Astrocyte of the hippocampus (primary cell): ENCODE measurements around the gene MRPS11.
"Not testable (repeated sequence)": the region's sequence is repeated elsewhere in the genome, so short reads cannot be mapped to it uniquely, and the experiment has no call there.

ENCODE experiments used
- DNase-seq: peaks from one replicate; pipeline ENCODE4 v3.0.0; 2011; ENCODE audit warnings: low read depth, low spot score

MRPS11 gene

DNA sequence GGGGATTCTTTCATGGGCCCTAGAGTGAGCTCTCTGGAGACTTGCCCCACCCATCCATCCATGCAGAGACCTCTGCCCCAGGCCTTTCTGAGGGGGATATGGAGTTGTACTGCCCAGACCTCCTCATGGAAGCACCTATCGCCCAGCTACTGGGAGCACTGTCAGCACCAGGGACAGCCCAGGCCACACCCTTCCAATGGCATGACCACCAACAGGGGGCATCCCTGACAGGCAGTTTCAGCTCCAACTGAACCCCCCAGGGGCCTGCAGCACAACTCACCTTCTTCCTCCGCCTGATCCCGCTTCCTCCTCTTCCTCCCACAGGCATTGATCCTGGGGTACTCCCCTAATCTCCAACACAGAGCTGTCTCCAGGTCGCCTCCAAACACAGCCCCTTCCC is 21.8 kb downstream of the MRPS11 start:
- no peak for DNase-seq

DNA sequence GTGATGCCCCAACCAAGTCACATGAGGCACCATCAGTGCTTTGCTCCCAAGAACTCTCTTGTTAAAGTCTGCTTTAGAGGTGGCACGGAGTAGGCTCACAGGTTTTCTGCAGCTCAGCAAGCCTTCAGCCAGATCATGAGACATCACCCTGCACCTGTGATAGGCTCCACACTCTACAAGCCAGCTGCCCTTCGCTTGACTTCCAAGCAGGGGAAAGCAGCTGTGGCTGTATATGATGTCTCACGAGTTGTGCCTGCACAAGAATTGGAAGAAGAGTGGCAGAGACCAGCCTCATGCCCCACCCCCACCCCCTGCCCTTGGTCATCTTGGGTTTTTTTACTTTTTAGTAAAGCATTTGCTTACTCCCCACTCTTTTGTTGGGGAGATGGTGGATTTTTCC is 22.5 kb downstream of the MRPS11 start:
- no peak for DNase-seq

DNA sequence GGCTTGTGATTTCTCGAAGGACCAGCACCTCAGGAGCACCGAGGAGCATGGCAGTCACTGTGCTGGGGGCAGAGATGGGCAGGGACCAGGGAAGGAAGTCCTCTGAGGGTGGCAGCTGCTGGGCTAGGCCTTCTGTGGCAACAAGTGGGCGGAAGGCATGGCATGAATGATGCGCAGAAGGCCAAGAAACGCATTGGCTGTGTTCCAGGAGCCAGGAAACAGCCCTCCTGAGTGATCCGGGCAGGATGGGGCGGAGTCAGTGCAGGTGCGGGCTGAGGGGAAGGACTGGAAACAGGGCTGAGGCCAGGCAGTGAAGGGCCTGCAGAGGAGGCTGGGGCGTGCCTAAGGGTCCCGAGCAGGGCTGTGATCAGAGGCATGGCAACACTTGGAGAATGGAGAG is 23.6 kb downstream of the MRPS11 start:
- no peak for DNase-seq

DNA sequence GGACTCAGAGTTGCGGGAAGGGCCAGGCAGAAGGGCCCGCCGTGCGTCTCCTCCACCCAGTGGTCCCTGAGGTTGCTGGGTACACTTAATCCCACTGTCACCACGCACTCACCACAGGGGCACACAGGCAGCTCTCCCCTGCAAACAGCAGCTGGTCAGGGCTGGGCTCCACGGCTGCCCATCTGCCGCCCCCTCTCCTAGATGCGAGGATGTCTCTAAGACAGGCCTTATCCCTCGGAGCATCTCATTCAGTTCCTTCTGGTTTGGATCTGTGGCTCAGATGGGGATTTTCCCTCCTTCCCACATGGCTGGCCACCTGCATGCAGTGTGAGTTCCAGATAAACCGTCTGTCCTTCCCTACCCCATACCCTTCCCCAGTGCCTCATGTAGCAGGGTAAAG is 26.3 kb downstream of the MRPS11 start:
- DNase-seq: no peak

GRCh38 chr15:88497109-88497765 is 29.7 kb downstream of the MRPS11 start:
- no peak for DNase-seq

DNA sequence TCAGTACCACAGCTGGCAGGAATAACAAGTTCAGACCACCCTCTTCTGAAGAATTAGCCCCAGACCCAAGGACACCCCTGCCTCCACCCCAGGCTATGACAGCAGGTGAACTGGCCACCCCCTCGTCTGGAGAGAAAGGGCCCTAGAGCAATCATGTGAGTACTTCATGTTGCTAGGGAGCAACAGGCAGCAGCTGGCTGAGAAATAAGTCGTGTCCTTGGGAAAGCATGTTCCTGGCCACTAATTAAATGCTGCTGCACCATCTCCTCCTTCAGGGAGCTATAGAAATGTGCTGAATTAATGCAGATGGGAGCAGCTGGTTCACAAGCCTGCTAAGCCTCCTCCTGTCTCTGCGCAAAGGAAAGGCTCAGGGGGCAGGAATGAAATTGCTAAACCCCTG is 31.5 kb downstream of the MRPS11 start:
- DNase-seq: no peak

GRCh38 chr15:88504445-88504844 is 36.9 kb downstream of the MRPS11 start:
- DNase-seq: no peak

DNA sequence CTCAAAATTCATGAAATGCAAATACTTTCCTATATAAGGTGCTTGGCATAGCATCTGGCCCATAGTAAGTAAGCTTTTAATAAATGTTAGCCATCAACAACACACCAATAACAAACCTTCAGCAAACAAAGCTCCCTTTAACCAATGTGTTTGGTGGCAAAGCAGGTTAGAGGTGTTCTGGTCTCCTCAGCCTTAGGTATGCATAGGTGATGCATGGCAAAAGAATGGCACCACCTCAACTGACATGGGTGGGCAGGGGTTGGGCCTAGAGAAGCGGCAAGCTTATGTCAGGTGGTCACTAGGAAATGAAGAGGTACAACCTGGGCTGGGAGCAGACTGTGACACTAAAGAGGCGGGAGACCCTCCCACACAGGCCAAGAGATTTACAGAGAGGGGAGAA is 38.2 kb downstream of the MRPS11 start:
- DNase-seq: no peak

DNA sequence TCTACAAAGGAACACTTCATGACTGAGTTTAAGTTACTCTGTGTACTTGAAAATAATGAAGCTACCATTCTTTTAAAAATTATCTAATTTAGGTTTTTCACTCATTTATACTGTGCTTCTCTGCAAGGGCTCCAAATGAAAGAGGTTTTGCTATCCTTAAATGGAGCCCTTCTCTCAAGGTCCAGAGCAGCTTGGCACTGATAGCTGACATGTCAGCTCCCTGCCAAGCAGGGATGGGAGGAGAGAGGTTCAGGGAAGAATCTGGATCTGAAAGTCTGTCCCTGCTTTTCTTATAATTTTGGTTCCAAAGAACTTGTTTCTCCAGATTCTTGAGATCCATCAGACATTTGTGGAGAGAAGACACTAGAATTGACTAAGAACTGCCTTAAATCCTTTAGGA is 39.1 kb downstream of the MRPS11 start:
- no peak for DNase-seq

DNA sequence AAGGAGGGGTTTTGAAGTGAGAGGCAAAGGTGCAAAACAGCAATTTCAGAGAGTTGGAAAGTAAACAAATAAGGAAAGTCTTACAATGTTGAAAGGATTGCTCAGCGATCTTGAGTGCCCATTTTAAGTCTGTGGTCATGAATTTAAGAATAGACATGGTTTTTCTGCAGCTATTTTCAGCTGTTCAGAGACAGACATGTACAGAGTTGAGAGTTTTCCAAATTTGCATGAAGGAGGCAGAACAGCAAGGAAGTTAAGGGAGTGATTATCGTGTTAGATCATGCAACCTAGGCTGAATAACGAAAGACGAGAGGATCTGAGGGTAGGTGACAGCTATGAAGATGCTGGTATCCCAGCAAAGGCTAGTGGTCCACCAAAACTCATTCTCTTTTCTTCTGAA is 41.8 kb downstream of the MRPS11 start:
- no peak for DNase-seq

DNA sequence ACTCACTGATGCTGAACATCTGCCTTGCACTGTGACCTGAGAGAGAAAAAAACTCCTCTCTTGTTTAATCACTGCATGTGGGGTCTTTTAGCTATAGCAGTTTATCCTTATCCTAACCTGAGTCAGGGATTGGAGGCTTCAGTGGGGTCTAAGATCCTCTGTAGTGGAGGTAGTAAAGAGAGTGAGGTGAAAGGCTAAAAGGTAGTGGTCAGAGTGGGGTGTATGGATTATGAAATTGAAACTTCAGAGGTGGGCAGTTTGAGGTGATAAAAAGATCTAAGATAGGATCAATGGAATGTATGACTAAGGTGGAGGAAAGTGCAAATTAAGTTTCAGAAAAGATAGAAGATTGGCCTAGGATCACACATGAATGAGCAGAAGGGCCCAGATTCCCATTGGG is 42.5 kb downstream of the MRPS11 start:
- DNase-seq: no peak

- DNase-seq: no peak
These were observed 43.7 kb downstream of the MRPS11 start for GRCh38 chr15:88511161-88511560.

- no peak for DNase-seq
These were observed 44.6 kb downstream of the MRPS11 start for GRCh38 chr15:88512078-88512477.

DNA sequence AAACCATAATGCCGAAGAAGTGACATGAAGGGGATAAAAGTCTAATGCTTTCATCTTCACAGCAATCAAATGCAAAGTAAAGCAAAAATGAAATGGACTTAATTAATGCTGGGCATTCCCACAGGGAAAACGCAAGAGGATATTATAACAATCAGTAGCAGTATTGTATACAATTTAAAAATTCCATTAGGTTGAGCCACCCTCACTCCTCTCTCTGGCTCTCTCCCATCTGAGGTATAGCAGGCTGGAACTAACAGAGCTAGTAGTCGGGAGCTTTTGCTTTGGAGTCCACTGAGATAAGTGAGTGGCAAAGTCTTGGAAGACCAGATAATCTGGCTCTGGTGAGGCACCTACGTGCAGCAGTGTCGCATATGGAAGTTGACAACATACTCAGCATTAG is 45.1 kb downstream of the MRPS11 start:
- DNase-seq: no peak

DNA sequence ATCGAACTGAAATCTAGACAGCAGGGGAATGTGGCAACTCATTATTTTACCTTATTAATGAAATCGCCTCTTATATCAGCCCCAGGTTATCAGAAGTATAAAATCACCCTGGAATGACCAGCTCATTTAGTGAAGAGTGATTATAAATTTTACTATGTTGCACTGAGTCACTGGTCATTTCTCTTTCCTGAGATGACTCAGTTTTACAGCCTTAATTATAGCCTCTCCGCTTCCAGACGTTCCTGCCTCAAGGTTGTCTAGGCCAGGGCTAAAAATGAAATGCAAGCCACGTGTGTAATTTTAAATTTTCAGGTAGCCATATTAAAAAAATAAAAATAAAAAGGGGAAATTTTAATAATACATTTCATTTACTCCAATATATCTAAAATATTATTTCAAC is 45.7 kb downstream of the MRPS11 start:
- DNase-seq: peak; percentile 22

DNA sequence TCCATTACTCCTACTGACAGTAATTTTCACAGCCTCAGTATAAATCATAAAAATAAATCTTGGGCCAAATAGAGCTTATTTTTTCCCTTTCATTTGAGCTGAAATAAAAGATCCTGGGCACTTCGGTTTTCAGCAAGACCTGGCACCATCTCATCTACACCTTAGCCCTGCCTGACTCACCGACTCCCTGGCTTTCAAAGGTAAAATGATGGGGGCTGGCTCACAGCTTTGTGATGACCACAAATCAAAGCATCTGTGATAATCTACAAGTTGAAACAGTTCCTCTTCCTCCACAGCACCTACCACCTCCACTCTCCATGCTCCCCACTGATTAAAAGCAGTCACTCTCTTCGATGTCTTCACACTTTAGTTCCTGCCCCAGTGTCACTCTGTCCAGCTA is 51.4 kb downstream of the MRPS11 start:
- no peak for DNase-seq

DNA sequence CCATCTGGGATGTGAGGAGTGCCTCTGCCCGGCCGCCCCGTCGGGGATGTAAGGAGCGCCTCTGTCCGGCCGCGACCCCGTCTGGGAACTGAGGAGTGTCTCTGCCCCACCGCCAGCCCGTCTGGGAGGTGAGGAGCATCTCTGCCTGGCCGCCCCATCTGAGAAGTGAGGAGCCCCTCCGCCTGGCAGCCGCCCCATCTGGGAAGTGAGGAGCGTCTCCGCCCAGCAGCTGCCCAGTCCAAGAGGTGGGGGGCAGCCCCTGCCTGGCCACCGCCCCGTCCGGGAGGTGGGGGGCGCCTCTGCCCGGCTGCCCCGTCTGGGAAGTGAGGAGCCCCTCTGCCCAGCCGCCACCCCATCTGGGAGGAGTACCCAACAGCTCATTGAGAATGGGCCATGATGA is 56.6 kb downstream of the MRPS11 start:
- not testable (repeated sequence) for DNase-seq

DNA sequence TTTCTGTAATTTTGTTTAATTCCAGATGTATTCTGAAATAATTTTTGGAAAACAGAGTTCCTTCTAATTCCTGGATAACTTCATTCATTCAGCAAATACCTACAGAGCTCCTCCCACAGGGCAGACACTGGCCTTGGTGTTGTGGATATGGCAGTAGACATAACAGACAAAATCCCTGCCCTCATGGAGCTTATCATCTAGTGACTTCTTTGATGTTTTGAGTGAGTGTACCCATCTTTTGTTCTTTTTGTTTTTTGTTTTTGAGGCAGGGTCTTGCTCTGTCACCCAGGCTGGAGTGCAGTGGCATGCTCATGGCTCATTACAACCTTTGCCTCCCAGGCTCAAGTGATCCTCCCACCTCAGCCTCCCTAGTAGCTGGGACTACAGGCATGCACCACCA is 57.9 kb downstream of the MRPS11 start:
- no peak for DNase-seq

GRCh38 chr15:88526247-88526879 is 58.9 kb downstream of the MRPS11 start:
- DNase-seq: no peak

GRCh38 chr15:88529021-88529630 is 61.6 kb downstream of the MRPS11 start:
- DNase-seq: no peak
